HG02943 (cell line): ENCODE measurements around the gene AFG3L2.

ENCODE experiments used
- ATAC-seq: cut with Tn5 transposase; IDR thresholded peaks from one replicate; pipeline ENCODE4 v1.9.1; 2021; ENCODE audit warnings: mild to moderate bottlenecking, low read depth, moderate library complexity; ENCODE audit not compliant: unreplicated experiment

AFG3L2 gene

DNA sequence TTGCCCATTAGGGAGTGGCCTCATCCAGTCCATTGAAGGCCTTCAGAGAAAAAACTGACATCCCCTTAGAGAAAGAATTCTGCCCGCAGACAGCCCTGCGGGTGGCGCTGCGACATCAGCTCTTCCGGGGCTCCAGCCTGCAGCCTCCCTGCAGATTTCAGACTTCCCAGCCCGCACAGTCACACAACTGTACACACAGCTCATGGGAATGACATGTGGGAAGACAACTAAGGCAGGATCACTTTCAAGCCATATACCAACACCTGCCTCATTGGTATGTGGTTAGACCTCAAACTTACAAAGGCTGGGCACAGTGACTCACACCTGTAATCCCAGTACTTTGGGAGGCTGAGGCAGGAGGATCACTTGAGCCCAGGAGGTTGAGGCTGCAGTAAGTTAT, 93.8 kb downstream of the AFG3L2 start:
- ATAC-seq: no peak

DNA sequence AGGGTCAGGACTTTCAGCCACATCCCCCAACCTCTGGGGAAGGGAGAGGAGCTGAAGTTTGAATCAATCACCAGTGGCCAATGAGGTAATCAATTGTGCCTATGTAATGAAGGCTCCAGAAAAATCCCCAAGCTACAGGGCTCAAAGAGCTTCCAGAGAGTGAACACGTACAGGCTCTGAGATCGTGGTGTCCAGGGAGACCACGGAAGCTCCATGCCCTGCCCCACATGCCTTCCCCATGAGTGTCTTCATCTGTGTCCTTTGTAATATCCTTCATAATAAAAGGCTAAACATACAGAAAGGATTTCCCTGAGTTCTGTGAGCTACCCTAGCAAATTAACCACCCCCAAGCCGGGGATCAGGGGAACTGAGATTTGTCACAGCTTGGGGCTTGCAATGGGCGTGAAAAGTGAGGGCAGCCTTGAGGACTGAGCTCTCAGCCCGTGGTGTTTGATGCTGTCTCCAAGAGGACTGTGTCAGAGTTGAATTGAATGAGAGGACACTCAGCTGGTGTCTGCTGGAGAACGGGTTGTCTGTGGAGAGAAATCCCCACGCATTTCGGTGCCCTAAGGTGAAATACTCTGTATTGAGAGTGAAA, 94.5 kb downstream of the AFG3L2 start:
- ATAC-seq: no peak

DNA sequence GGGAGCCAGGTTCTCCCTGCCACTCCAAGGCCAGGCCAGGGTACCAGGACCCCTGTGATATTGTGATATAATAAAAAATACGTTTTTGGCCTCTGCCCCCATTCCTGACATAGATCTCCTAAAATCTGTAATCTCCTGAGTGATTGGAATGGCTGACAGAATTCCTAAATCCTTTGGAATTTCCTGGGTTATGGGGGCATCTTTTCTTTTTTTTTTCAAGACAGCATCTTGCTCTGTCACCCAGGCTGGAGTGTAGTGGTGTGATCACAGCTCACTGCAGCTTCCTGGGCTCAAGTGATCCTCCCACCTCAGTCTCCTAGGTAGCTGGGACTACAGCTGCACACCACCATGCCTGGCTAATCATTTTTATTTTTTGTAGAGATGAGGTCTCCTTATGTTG, 95.2 kb downstream of the AFG3L2 start:
- no peak for ATAC-seq

DNA sequence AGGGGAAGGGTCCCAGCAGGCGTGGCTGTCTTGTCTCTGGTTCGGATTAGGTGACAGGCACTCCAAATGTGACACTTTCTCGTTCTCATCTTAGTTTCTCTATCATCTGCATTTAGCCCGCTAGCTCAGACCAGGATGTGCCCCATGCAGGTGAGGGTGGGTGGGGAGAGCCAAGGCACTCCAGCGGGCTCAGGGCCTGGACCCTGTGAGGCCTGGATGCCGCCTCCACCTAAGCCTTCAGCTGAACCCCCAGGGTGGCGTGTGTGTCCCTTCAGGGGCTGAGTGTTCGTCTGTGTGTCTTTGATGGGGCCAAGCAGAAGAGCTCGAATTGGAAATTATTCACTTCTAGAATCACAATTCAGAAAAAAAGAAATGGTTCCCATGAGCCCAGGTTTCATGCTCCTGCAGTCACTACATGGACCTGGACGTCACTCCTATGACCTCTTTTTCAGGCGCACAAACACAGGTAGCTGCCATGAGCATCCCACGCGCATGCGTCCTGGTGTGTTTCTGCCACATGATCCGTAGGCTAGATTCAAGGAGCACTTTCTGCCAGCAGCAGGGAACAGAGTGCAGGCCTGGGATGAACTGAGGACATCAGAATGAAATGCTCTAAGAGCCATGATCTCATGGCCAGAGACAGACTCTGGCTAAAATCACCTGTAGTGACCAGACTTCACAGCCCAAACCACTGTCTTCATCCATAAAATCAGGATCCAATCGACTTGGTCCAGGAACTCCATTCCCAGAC, 97.1 kb downstream of the AFG3L2 start:
- no peak for ATAC-seq
